ENCODE results near the gene FRMD4A.

FRMD4A gene

DNA sequence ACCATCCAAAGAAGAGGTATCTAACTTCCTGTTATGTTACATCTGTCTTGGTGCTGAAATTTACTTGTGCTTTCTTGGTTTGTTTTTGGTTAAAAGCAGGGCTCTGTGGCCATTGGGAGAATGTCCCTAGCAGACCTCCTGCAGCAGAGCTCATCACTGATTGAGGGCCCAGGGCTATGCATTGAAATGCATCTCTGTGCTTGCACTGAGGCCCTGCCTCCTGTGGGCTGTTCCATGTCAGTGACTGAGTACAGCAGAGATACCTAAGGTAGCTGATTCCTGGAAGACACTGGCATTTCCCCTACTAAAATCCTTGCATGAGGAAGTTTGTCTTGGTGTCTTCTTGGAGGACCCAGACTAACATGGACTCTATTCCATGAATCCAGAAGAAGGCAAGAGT, 213.9 kb downstream of the FRMD4A start:
- TF ChIP-seq, protein P1, sequence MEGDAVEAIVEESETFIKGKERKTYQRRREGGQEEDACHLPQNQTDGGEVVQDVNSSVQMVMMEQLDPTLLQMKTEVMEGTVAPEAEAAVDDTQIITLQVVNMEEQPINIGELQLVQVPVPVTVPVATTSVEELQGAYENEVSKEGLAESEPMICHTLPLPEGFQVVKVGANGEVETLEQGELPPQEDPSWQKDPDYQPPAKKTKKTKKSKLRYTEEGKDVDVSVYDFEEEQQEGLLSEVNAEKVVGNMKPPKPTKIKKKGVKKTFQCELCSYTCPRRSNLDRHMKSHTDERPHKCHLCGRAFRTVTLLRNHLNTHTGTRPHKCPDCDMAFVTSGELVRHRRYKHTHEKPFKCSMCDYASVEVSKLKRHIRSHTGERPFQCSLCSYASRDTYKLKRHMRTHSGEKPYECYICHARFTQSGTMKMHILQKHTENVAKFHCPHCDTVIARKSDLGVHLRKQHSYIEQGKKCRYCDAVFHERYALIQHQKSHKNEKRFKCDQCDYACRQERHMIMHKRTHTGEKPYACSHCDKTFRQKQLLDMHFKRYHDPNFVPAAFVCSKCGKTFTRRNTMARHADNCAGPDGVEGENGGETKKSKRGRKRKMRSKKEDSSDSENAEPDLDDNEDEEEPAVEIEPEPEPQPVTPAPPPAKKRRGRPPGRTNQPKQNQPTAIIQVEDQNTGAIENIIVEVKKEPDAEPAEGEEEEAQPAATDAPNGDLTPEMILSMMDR (IDR thresholded peaks at IDR 0.05; ENCODE audit: low read depth, low read length, missing control alignments): no peak
- Histone ChIP-seq H3K27ac (no peak overlapping the region), H3K4me3 (ENCODE audit: low read depth, low read length) (no peak overlapping the region), H3K27me3 (replicated peaks) (peaks cover 2% of the 10 kb centered on the region), H3K36me3 (replicated peaks) (no peaks in the 10 kb centered on the region)
- DNase-seq: no peak
- in situ Hi-C loops (cut with HindIII; ENCODE audit: low pct_ligation_motif_present, low sequenced_read_pairs): no loop called here

DNA sequence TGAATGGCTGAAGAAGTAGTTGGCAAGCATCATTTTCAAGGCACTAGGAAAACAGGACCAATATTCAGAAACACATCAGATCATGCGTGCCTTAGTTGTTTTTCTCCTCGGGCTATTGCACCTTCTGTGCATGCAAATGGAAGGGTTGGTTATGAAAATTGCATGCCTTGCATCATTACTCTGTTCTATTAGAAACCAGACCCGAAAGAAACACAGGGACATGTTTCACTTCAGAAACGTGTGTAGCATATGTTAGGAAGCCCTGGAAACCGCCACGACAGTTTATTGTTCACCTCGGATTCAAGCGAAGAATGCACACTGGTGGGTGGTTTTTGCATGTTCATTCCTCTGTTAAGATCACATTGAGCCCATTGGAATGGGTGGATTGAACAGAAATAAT, 214.7 kb downstream of the FRMD4A start:
- Histone ChIP-seq H3K4me3 (ENCODE audit: low read depth, low read length) (no peak overlapping the region), H3K27ac (no peak overlapping the region), H3K36me3 (replicated peaks) (no peaks in the 10 kb centered on the region), H3K27me3 (replicated peaks) (peaks cover 2% of the 10 kb centered on the region)
- TF ChIP-seq, protein P1 (IDR thresholded peaks at IDR 0.05; ENCODE audit: low read depth, low read length, missing control alignments): no peak
- in situ Hi-C loops (cut with HindIII; ENCODE audit: low pct_ligation_motif_present, low sequenced_read_pairs): no loop called here
- DNase-seq: no peak

DNA sequence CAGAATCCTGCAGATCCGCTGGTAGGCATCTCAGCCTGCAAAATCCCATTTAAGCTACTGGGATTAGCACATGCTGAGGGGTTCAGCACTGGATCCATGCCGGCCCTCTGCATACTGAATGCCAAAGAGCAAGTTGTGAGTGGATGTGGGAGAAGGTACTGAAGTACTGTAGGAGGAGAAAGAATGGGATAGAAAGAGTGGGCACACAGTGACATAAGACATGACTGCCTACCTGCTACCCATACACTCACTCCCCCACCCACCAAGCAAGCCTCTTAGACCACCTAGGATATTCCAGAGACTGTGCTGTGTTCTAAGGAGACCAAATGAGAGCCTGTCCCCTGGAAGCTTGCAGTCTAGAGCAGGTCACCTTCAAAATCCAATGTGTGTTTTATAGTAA, 215.9 kb downstream of the FRMD4A start:
- H3K4me3 ChIP-seq (ENCODE audit: low read depth, low read length): no peak overlapping the region

DNA sequence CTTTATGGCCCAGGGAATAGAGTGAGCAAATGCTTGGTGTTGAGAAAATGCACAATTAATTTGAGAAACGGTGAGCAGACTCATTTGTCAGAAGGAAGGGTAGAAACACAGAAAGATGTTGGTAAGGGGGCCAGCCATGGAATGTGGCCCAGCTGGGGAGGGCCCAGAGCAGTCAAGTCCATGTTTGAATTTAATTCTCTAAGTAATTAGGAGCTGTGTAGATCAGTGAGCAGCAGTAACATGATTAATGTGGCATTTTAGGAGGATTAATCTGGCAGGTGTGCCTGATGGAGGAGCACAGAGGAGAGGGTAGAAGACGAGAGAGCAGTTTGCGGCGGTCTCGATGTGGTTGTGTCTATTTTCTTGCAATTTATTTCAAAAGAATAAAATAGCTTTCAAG, 218.7 kb downstream of the FRMD4A start:
- no peak for DNase-seq
- Histone ChIP-seq H3K27ac (no peak overlapping the region), H3K27me3 (replicated peaks) (peaks cover 2% of the 10 kb centered on the region), H3K4me3 (ENCODE audit: low read depth, low read length) (no peak overlapping the region), H3K36me3 (replicated peaks) (no peaks in the 10 kb centered on the region)
- in situ Hi-C loops (cut with HindIII; ENCODE audit: low pct_ligation_motif_present, low sequenced_read_pairs): no loop called here
- TF ChIP-seq, protein P1 (IDR thresholded peaks at IDR 0.05; ENCODE audit: low read depth, low read length, missing control alignments): no peak

More for the DNA sequence above, 215.9 kb downstream of the FRMD4A start:
- Histone ChIP-seq H3K27ac (no peak overlapping the region), H3K36me3 (replicated peaks) (no peaks in the 10 kb centered on the region), H3K27me3 (replicated peaks) (peaks cover 2% of the 10 kb centered on the region)
- DNase-seq: no peak
- TF ChIP-seq, protein P1 (IDR thresholded peaks at IDR 0.05; ENCODE audit: low read depth, low read length, missing control alignments): no peak
- in situ Hi-C loops (cut with HindIII; ENCODE audit: low pct_ligation_motif_present, low sequenced_read_pairs): no loop called here

DNA sequence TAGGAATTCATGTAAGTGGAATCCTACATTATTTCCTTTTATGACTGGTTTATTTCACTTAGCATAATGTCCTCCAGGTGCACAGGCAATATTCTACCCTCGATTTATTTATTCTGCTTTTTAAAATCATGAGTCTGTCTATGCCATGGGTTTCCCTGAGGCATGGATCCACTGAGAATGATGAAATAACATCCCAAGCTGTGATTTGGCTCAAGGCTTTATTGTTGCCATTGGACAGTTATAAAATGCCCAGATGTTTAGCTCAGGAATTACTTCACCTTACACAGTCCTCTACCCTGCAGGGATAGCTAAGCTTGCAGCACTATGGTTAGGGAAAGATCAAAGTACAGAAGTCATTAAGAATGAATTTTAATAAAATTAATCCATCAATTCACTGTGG, 219.5 kb downstream of the FRMD4A start:
- DNase-seq: no peak
- H3K36me3 ChIP-seq (replicated peaks): no peaks in the 10 kb centered on the region
- TF ChIP-seq, protein P1 (IDR thresholded peaks at IDR 0.05; ENCODE audit: low read depth, low read length, missing control alignments): no peak
- H3K27me3 ChIP-seq (replicated peaks): peaks cover 2% of the 10 kb centered on the region
- no peak overlapping the region for H3K4me3 ChIP-seq (ENCODE audit: low read depth, low read length)
- no peak overlapping the region for H3K27ac ChIP-seq
- in situ Hi-C loops (cut with HindIII; ENCODE audit: low pct_ligation_motif_present, low sequenced_read_pairs): no loop called here

DNA sequence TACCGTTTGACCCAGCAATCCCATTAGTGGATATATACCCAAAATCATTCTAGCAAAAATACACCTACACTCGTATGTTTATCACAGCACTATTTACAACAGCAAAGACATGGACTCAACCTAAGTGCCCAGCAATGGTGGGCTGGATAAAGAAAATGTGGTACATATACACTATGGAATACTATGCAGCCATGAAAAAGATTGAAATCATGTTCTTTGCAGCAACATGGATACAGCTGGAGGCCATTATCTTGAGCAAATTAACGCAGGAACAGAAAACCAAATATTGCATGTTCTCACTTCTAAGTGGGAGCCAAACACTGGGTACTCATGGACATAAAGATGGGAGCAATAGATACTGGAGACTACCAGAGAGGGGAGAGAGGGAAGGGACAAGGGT, 223.9 kb downstream of the FRMD4A start:
- Histone ChIP-seq H3K27ac (no peak overlapping the region), H3K36me3 (replicated peaks) (no peaks in the 10 kb centered on the region), H3K4me3 (ENCODE audit: low read depth, low read length) (no peak overlapping the region), H3K27me3 (replicated peaks) (no peaks in the 10 kb centered on the region)
- in situ Hi-C loops (cut with HindIII; ENCODE audit: low pct_ligation_motif_present, low sequenced_read_pairs): no loop called here
- TF ChIP-seq, protein P1 (IDR thresholded peaks at IDR 0.05; ENCODE audit: low read depth, low read length, missing control alignments): no peak
- DNase-seq: no peak

Data from brain microvascular endothelial cell (primary cell).